ENCODE measurements around the gene LMF1.

DNA sequence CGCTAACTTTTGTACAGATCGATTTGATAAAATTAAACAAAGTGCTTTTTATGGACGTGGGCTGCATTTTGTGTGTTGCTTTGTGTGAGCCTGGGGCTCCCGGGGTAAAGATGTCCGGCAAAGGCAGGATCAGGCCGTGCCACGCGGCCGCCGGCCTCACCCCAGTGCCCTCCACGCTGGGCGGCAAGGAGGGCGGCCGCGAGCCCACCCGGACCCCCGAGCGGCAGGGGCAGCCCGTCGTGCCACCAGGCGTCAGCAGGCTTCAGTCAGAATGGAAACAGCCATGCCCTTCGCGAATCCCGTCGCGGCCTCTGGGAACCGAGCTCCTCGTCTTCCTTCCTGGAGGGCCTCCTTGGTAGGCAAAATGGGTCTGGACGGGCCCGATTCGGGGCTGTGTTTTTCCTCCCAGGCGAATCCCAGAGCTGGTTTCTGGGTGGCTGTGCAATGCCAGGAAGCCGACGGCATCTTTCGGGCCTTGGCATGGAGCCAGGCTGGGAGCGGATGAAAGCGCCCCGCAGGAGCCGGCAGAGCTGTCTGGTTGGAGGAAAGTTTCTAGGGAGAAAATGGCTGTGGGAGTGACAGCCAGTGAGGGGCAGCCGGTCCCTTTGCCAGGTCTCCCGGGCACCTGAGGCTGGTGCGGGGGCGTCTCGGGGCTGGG is 16.3 kb upstream of the LMF1 start:
- TF ChIP-seq, protein P1, sequence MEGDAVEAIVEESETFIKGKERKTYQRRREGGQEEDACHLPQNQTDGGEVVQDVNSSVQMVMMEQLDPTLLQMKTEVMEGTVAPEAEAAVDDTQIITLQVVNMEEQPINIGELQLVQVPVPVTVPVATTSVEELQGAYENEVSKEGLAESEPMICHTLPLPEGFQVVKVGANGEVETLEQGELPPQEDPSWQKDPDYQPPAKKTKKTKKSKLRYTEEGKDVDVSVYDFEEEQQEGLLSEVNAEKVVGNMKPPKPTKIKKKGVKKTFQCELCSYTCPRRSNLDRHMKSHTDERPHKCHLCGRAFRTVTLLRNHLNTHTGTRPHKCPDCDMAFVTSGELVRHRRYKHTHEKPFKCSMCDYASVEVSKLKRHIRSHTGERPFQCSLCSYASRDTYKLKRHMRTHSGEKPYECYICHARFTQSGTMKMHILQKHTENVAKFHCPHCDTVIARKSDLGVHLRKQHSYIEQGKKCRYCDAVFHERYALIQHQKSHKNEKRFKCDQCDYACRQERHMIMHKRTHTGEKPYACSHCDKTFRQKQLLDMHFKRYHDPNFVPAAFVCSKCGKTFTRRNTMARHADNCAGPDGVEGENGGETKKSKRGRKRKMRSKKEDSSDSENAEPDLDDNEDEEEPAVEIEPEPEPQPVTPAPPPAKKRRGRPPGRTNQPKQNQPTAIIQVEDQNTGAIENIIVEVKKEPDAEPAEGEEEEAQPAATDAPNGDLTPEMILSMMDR (IDR thresholded peaks at IDR 0.05; ENCODE audit: control extremely low read depth in 1 of 3, insufficient read depth in 1 of 3, low read depth in 1 of 3, low read length in 3 of 3) = no peak
- TF ChIP-seq RFX5 (IDR thresholded peaks at IDR 0.05; ENCODE audit: borderline replicate concordance, low read depth, low read length) = no peak
- TF ChIP-seq POLR2AphosphoS5 (IDR thresholded peaks at IDR 0.05; ENCODE audit: low read depth, low read length) = no peak

Measured in H1 (cell line).